RWPE2 (cell line): ENCODE measurements around the gene THSD4.
"Not testable (repeated sequence)": the region's sequence is repeated elsewhere in the genome, so short reads cannot be mapped to it uniquely, and the experiment has no call there.

ENCODE experiments used
- ATAC-seq: fragments of 200-7000 bp; cut with Tn5 transposase; 3 replicates; pipeline ENCODE4 v1.9.1; 2021; ENCODE audit warnings: low read depth
- DNase-seq: peaks from one replicate; pipeline ENCODE4 v3.0.0-alpha.2; 2020; ENCODE audit warnings: low spot score
- H3K27ac ChIP-seq: fragments of 450-650 bp; 2 replicates; pipeline ENCODE4 v1.5.1; 2017; ENCODE audit warnings: mild to moderate bottlenecking; ENCODE audit not compliant: poor library complexity, severe bottlenecking
- H3K27me3 ChIP-seq: fragments of 250-450 bp; sonication (Bioruptor Pico); 2 replicates; pipeline ENCODE4 v1.5.1; 2021; ENCODE audit warnings: mild to moderate bottlenecking, moderate library complexity; ENCODE audit not compliant: insufficient read depth, poor library complexity, severe bottlenecking
- H3K36me3 ChIP-seq: fragments of 250-450 bp; sonication (Bioruptor Pico); 2 replicates; pipeline ENCODE4 v1.5.1; 2020; ENCODE audit warnings: low read depth, mild to moderate bottlenecking, moderate library complexity
- H3K4me1 ChIP-seq: fragments of 250-450 bp; sonication (Bioruptor Pico); 2 replicates; pipeline ENCODE4 v1.5.1; 2021; ENCODE audit warnings: mild to moderate bottlenecking, moderate library complexity; ENCODE audit not compliant: insufficient read depth, poor library complexity, severe bottlenecking
- H3K4me3 ChIP-seq: fragments of 250-450 bp; sonication (Bioruptor Pico); 2 replicates; pipeline ENCODE4 v1.5.1; 2021; ENCODE audit warnings: mild to moderate bottlenecking, moderate library complexity; ENCODE audit not compliant: severe bottlenecking
- H3K9me3 ChIP-seq: fragments of 250-450 bp; sonication (Bioruptor Pico); 2 replicates; pipeline ENCODE4 v1.5.1; 2021; ENCODE audit warnings: mild to moderate bottlenecking, moderate library complexity; ENCODE audit not compliant: severe bottlenecking
- CTCF ChIP-seq: fragments of 450-650 bp; IDR thresholded peaks from one replicate; pipeline ENCODE4 v1.5.1; 2017; ENCODE audit warnings: mild to moderate bottlenecking, moderate library complexity; ENCODE audit not compliant: poor library complexity, severe bottlenecking

THSD4 gene

DNA sequence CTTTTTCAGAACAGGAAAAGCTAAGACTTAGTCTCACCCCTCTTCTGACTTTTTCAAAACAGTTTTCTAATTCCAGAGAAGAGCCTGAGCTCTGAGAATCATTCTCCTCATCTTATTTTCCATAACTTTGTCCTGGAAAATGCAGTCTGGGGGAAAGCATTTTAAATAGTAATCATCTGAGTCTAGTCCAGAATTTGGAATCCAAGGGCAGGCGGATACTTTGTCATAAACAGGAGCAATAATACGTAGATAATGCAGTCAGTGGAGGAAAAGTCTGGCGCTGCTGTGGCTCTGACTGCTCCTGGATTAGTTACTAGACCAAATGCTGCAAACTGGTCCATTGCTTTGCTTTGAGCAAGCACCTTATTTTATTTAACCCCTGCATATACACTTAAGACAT is 285.0 kb downstream of the THSD4 start:
- peaks cover 20% of the 10 kb centered on the region for H3K36me3 ChIP-seq
- no peak for DNase-seq
- no peak for ATAC-seq
- no peaks in the 10 kb centered on the region for H3K4me1 ChIP-seq
- H3K4me3 ChIP-seq = no peak overlapping the region
- no peak for TF ChIP-seq CTCF
- no peaks in the 10 kb centered on the region for H3K9me3 ChIP-seq
- no peak overlapping the region for H3K27ac ChIP-seq
- H3K27me3 ChIP-seq = no peaks in the 10 kb centered on the region

- not testable (repeated sequence) for ATAC-seq, DNase-seq
Measured at GRCh38 chr15:71401728-71402127, 286.5 kb downstream of the THSD4 start.

GRCh38 chr15:71409541-71409940 is 294.3 kb downstream of the THSD4 start:
- ATAC-seq (no peak), DNase-seq (no peak)
- TF ChIP-seq CTCF = no peak
- Histone ChIP-seq H3K4me3 (no peak overlapping the region), H3K27me3 (no peaks in the 10 kb centered on the region), H3K9me3 (no peaks in the 10 kb centered on the region), H3K4me1 (no peaks in the 10 kb centered on the region), H3K27ac (no peak overlapping the region), H3K36me3 (peaks cover 39% of the 10 kb centered on the region)

More at GRCh38 chr15:71401728-71402127, 286.5 kb downstream of the THSD4 start:
- H3K4me3 ChIP-seq, H3K4me1 ChIP-seq, H3K9me3 ChIP-seq, H3K27ac ChIP-seq, H3K27me3 ChIP-seq: not testable (repeated sequence)
- peaks cover 14% of the 10 kb centered on the region for H3K36me3 ChIP-seq

DNA sequence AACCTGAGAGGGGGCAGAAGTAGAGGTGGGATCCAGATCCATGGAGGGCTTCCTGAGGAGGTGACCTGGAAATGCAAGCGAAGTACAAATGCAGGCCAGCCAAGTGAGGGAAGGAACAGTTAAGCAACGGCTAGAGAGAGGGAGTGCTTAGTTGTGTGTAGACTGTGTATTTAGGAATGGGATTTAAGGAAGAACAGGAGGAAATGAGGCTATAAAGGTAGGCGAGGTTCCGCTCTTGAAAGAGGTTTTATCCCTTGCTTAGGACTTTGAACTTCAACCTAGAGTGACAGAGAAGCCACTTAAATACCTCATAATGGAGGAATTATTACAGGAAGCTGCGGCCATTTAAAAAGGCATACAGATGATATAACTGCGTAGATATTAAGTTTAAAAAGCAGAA is 295.1 kb downstream of the THSD4 start:
- H3K9me3 ChIP-seq = no peaks in the 10 kb centered on the region
- no peaks in the 10 kb centered on the region for H3K27me3 ChIP-seq
- no peak for TF ChIP-seq CTCF
- no peak for ATAC-seq
- no peak overlapping the region for H3K4me3 ChIP-seq
- H3K36me3 ChIP-seq = peaks cover 45% of the 10 kb centered on the region
- no peak overlapping the region for H3K27ac ChIP-seq
- no peaks in the 10 kb centered on the region for H3K4me1 ChIP-seq
- DNase-seq = no peak

DNA sequence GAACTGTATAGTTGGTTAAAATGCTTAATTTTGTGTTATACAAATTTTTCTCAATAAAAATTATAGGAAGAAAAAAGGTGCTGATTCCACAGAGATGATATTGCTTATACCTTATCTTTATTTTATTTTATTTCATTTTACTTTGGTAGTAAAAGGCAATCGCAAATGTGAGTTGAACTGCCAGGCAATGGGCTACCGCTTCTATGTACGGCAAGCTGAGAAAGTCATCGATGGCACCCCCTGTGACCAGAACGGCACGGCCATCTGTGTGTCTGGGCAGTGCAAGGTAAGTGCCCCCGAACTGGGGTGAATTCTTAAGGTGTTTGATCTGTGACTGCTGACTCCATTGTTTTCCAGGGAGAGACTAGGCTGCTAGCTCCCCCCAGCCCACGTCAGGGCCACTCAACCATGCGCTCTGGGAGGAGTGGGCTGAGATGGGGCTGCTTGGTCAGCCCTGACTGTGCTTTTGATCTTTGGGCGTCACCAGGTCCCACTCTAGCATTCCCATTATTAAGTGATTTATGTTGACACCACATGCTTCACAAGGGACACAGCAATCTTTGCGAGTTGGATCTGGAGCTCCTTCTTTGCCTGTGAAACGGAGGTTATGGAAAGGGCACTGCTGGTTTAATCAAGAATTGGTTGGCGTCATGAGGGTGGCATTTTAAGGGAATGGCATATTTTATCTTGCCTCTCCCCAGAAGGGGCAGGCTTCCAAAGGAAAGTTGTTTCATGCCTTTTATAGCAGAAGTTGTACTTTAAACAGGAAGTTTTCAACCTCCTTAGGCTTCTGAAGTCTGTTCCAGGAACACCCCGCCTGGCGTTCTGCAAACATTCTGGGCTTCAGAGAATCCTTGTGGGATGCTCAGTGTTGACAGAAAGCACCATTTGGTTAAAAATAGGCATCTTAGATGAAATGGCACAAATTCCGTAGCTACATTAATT is 296.5 kb downstream of the THSD4 start:
- H3K4me3 ChIP-seq = no peak overlapping the region
- peaks cover 45% of the 10 kb centered on the region for H3K36me3 ChIP-seq
- DNase-seq = no peak
- H3K4me1 ChIP-seq = no peaks in the 10 kb centered on the region
- TF ChIP-seq CTCF = no peak
- no peaks in the 10 kb centered on the region for H3K9me3 ChIP-seq
- ATAC-seq = no peak
- no peak overlapping the region for H3K27ac ChIP-seq
- no peaks in the 10 kb centered on the region for H3K27me3 ChIP-seq
